ENCODE measurements around the gene HHEX.

GRCh38 chr10:92697663-92698511, 8.1 kb downstream of the HHEX start:
- no peak for TF ChIP-seq POLR2A (IDR thresholded peaks at IDR 0.05; ENCODE audit: low read depth, low read length)
- TF ChIP-seq MAFK (IDR thresholded peaks at IDR 0.05; ENCODE audit: low read depth, low read length) = no peak
- no peak for TF ChIP-seq RFX5 (IDR thresholded peaks at IDR 0.05; ENCODE audit: low read depth, low read length)
- TF ChIP-seq, protein P1, sequence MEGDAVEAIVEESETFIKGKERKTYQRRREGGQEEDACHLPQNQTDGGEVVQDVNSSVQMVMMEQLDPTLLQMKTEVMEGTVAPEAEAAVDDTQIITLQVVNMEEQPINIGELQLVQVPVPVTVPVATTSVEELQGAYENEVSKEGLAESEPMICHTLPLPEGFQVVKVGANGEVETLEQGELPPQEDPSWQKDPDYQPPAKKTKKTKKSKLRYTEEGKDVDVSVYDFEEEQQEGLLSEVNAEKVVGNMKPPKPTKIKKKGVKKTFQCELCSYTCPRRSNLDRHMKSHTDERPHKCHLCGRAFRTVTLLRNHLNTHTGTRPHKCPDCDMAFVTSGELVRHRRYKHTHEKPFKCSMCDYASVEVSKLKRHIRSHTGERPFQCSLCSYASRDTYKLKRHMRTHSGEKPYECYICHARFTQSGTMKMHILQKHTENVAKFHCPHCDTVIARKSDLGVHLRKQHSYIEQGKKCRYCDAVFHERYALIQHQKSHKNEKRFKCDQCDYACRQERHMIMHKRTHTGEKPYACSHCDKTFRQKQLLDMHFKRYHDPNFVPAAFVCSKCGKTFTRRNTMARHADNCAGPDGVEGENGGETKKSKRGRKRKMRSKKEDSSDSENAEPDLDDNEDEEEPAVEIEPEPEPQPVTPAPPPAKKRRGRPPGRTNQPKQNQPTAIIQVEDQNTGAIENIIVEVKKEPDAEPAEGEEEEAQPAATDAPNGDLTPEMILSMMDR (conservative IDR thresholded peaks at IDR 0.05; ENCODE audit: low read depth, low read length) = no peak
- no peak for TF ChIP-seq USF2 (IDR thresholded peaks at IDR 0.05; ENCODE audit: low read depth, low read length)
- peak; percentile 87 for TF ChIP-seq CEBPB (IDR thresholded peaks at IDR 0.05; ENCODE audit: low read depth, low read length)
- no peak for TF ChIP-seq FOS (IDR thresholded peaks at IDR 0.05; ENCODE audit: low read depth, low read length)
